HepG2 (cell line): Measurements from ENCODE around the gene CHKB. TPM values are rescaled to one million over a fixed set of nuclear protein-coding genes. Genes with fewer than 3 reads are reported as not detected.
A peak's percentile ranks its signal among the peaks of the same experiment; 100 is the strongest.

Experiments used
- ELF3 ChIP-seq: IDR thresholded peaks from 2 replicates; pipeline ENCODE4 v1.6.1; 2016; ENCODE audit warnings: missing genetic modification reagents, missing compliant biosample characterization
- FOXK1 ChIP-seq: sonication (generic); formaldehyde crosslinking; IDR thresholded peaks from 2 replicates; pipeline ENCODE4 v1.4.0; 2020; ENCODE audit warnings: low read depth, missing genetic modification reagents, borderline replicate concordance
- GATA4 ChIP-seq: sonication (generic); IDR thresholded peaks from 2 replicates; pipeline ENCODE4 v1.6.1; 2016; ENCODE audit warnings: antibody characterized with exemption, low read depth, borderline replicate concordance
- HOXA5 ChIP-seq: sonication (generic); formaldehyde crosslinking; IDR thresholded peaks from 2 replicates; pipeline ENCODE4 v1.4.0; 2020; ENCODE audit warnings: missing genetic modification reagents
- IRF1 ChIP-seq: sonication (generic); formaldehyde crosslinking; IDR thresholded peaks from 2 replicates; pipeline ENCODE4 v1.4.0; 2020; ENCODE audit warnings: low read depth, mild to moderate bottlenecking, missing genetic modification reagents
- KAT2B ChIP-seq: fragments of 150-350 bp; IDR thresholded peaks from 2 replicates; pipeline ENCODE4 v1.6.1; 2014; ENCODE audit warnings: low read depth, low read length, borderline replicate concordance
- KMT2A ChIP-seq: sonication (generic); formaldehyde crosslinking; IDR thresholded peaks from 2 replicates; pipeline ENCODE4 v1.4.0; 2020; ENCODE audit warnings: missing genetic modification reagents
- MAFK ChIP-seq, 2 experiments: IDR thresholded peaks in 1 of 2; conservative IDR thresholded peaks in 1 of 2; 2 replicates each; pipeline ENCODE4 v1.6.1; 2011; ENCODE audit warnings: improper control_type of control experiment in 2 of 2, low read length in 2 of 2
- MTA1 ChIP-seq: sonication (generic); formaldehyde crosslinking; IDR thresholded peaks from 2 replicates; pipeline ENCODE4 v1.4.0; 2020; ENCODE audit warnings: missing genetic modification reagents, mild to moderate bottlenecking, borderline replicate concordance
- MYC ChIP-seq: sonication (generic); formaldehyde crosslinking; IDR thresholded peaks from 2 replicates; pipeline ENCODE4 v1.9.0; 2021; ENCODE audit warnings: missing genetic modification reagents, borderline replicate concordance
- NR3C1 ChIP-seq: sonication (generic); formaldehyde crosslinking; IDR thresholded peaks from 2 replicates; pipeline ENCODE4 v1.4.0; 2020; ENCODE audit warnings: missing genetic modification reagents
- POLR2AphosphoS2 ChIP-seq: IDR thresholded peaks from 2 replicates; pipeline ENCODE4 v1.6.1; 2011; ENCODE audit warnings: low read depth, low read length, improper control_type of control experiment
- REPIN1 ChIP-seq: sonication (generic); formaldehyde crosslinking; IDR thresholded peaks from 2 replicates; pipeline ENCODE4 v1.8.0; 2022; ENCODE audit warnings: missing genetic modification reagents, low read depth, mild to moderate bottlenecking, borderline replicate concordance
- RFX3 ChIP-seq: IDR thresholded peaks from 2 replicates; pipeline ENCODE4 v1.6.1; 2016; ENCODE audit warnings: missing biosample characterization, missing genetic modification reagents
- RFX5 ChIP-seq: IDR thresholded peaks from 2 replicates; pipeline ENCODE4 v1.6.1; 2011; ENCODE audit warnings: low read depth, low read length, improper control_type of control experiment
- RNF219 ChIP-seq: sonication (generic); formaldehyde crosslinking; IDR thresholded peaks from 2 replicates; pipeline ENCODE4 v1.5.0; 2020; ENCODE audit warnings: mild to moderate bottlenecking, missing genetic modification reagents
- RXRA ChIP-seq: sonication (generic); formaldehyde crosslinking; IDR thresholded peaks from 2 replicates; pipeline ENCODE4 v1.5.1; 2020; ENCODE audit warnings: missing genetic modification reagents
- SCMH1 ChIP-seq: sonication (generic); formaldehyde crosslinking; IDR thresholded peaks from 2 replicates; pipeline ENCODE4 v1.9.0; 2021; ENCODE audit warnings: missing genetic modification reagents, mild to moderate bottlenecking, borderline replicate concordance
- SIN3A ChIP-seq: IDR thresholded peaks from 2 replicates; pipeline ENCODE4 v1.6.1; 2011; ENCODE audit warnings: low read depth, mild to moderate bottlenecking, control low read depth, low read length, borderline replicate concordance
- SMAD9 ChIP-seq: sonication (generic); formaldehyde crosslinking; IDR thresholded peaks from 2 replicates; pipeline ENCODE4 v1.5.1; 2020; ENCODE audit warnings: mild to moderate bottlenecking, missing genetic modification reagents
- SOX5 ChIP-seq: IDR thresholded peaks from 2 replicates; pipeline ENCODE4 v1.6.1; 2016; ENCODE audit warnings: borderline replicate concordance
- YEATS2 ChIP-seq: sonication (generic); formaldehyde crosslinking; IDR thresholded peaks from 2 replicates; pipeline ENCODE4 v1.4.0; 2020; ENCODE audit warnings: missing genetic modification reagents, borderline replicate concordance
- ZC3H13 ChIP-seq: sonication (generic); formaldehyde crosslinking; IDR thresholded peaks from 2 replicates; pipeline ENCODE4 v1.8.1; 2023; ENCODE audit warnings: mild to moderate bottlenecking, missing genetic modification reagents, moderate library complexity
- ZNF317 ChIP-seq: sonication (generic); formaldehyde crosslinking; IDR thresholded peaks from 2 replicates; pipeline ENCODE4 v1.5.0; 2020; ENCODE audit warnings: mild to moderate bottlenecking, missing genetic modification reagents
- ZNF382 ChIP-seq: sonication (generic); formaldehyde crosslinking; IDR thresholded peaks from 2 replicates; pipeline ENCODE4 v1.5.0; 2020; ENCODE audit warnings: missing genetic modification reagents, mild to moderate bottlenecking, borderline replicate concordance
- ZNF777 ChIP-seq: sonication (generic); formaldehyde crosslinking; IDR thresholded peaks from 2 replicates; pipeline ENCODE4 v1.4.0; 2020; ENCODE audit warnings: missing genetic modification reagents
- polyA plus RNA-seq, 8 experiments: library from polyadenylated mRNA; depleted of rRNA in 3 of 8; stranded (reverse) in 7 of 8; unstranded in 1 of 8; fragments of >200 nt; fragmentation: Illumina TruSeq in 4 of 8; extraction: Trizol in 4 of 8; gene quantifications; 2 replicates each; pipeline versions ENCODE4 v1.2.1 to v1.2.3, GENCODE V29; 2011 to 2016; ENCODE audit warnings: low read depth in 4 of 8, missing spikeins in 1 of 8, mixed read lengths in 1 of 8; ENCODE audit not compliant: insufficient read depth in 1 of 8
- total RNA-seq, 5 experiments: library from RNA; depleted of rRNA; stranded (reverse); fragments of >200 nt; fragmentation: Illumina TruSeq; extraction: Trizol; gene quantifications; 2 replicates each; pipeline ENCODE4 v1.2.3, GENCODE V29; 2016; ENCODE audit warnings: low read depth in 1 of 5
- TF ChIP-seq, protein P1 (sequence below): sonication (generic); formaldehyde crosslinking; conservative IDR thresholded peaks from 2 replicates; pipeline ENCODE4 v1.8.0; 2022; ENCODE audit warnings: mild to moderate bottlenecking, moderate library complexity, missing genetic modification reagents

The CHKB gene
- total and polyA plus RNA-seq, 2 of the 13 experiments (the other 11 are each of a cell fraction or from before 2014, with no cell fraction given) = 24.5 to 42.7 TPM

- TF ChIP-seq YEATS2 (CRISPR knock-in tag) (no peak), SIN3A (peak; percentile 17; the same call in 1 of the 2 replicates), ZNF317 (CRISPR knock-in tag) (no peak), KAT2B (no peak), ZNF777 (CRISPR knock-in tag) (no peak), SCMH1 (CRISPR knock-in tag) (no peak), GATA4 (no peak), SOX5 (CRISPR knock-in tag) (no peak), MYC (0 out of 2 replicates have a peak, but pooled peaks have one; percentile 3), POLR2AphosphoS2 (no peak), ELF3 (no peak), HOXA5 (CRISPR knock-in tag) (no peak), IRF1 (CRISPR knock-in tag) (no peak), REPIN1 (CRISPR knock-in tag) (peak; percentile 10; the same call in 1 of the 2 replicates), KMT2A (CRISPR knock-in tag) (no peak), ZNF382 (CRISPR knock-in tag) (no peak), FOXK1 (no peak), ZC3H13 (CRISPR knock-in tag) (no peak), MTA1 (CRISPR knock-in tag) (no peak), RXRA (CRISPR knock-in tag) (no peak), RFX5 (no peak), RFX3 (CRISPR knock-in tag) (no peak), NR3C1 (CRISPR knock-in tag) (no peak), MAFK (conservative IDR thresholded peaks at IDR 0.05 in 1 of 2, IDR thresholded peaks at IDR 0.05 in 1 of 2; ENCODE audit: low read length in 2 of 2) (no peak), RNF219 (CRISPR knock-in tag) (no peak), SMAD9 (CRISPR knock-in tag) (no peak)
- TF ChIP-seq, protein P1, sequence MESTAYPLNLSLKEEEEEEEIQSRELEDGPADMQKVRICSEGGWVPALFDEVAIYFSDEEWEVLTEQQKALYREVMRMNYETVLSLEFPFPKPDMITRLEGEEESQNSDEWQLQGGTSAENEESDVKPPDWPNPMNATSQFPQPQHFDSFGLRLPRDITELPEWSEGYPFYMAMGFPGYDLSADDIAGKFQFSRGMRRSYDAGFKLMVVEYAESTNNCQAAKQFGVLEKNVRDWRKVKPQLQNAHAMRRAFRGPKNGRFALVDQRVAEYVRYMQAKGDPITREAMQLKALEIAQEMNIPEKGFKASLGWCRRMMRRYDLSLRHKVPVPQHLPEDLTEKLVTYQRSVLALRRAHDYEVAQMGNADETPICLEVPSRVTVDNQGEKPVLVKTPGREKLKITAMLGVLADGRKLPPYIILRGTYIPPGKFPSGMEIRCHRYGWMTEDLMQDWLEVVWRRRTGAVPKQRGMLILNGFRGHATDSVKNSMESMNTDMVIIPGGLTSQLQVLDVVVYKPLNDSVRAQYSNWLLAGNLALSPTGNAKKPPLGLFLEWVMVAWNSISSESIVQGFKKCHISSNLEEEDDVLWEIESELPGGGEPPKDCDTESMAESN (CRISPR knock-in tag) = no peak
These were observed 729 bp upstream of the CHKB start (continued) for GRCh38 chr22:50583294-50583861.
